IMR-90 (cell line): ENCODE measurements around the gene AKT3. TPM values are rescaled to one million over a fixed set of nuclear protein-coding genes. Genes with fewer than 3 reads are reported as not detected.

Experiments used
- ATAC-seq: fragments of 200-7000 bp; cut with Tn5 transposase; 2 replicates; pipeline ENCODE4 v1.9.1; 2020; ENCODE audit warnings: low read depth, mild to moderate bottlenecking, moderate library complexity
- BruUV-seq: library from RNA; stranded (reverse); fragments of 400-500 nt; replicated peaks from 2 replicates; lab custom pipeline; 2021; lab: Mats Ljungman, UMichigan
- CTCF ChIA-PET: fragments of 300-600 bp; formaldehyde crosslinking; extraction: SDS; loops from one replicate; lab custom pipeline; 2021; ENCODE audit warnings: antibody characterized with exemption; lab: Yijun Ruan, JAX
- POLR2A ChIA-PET: fragments of 300-600 bp; sonication (Branson Sonifier 250); formaldehyde crosslinking; loops from one replicate; lab custom pipeline; 2022; ENCODE audit warnings: antibody characterized with exemption; ENCODE audit not compliant: unreplicated experiment; lab: Charles Lee
- DNase-seq: peaks from one replicate; pipeline ENCODE4 v3.0.0; 2013
- H2AFZ ChIP-seq: replicated peaks from 2 replicates; pipeline ENCODE3; 2013; ENCODE audit warnings: low read length, mild to moderate bottlenecking; ENCODE audit not compliant: poor library complexity
- H2AK5ac ChIP-seq: 2 replicates; pipeline ENCODE4 v1.6.1; 2013; ENCODE audit warnings: low read depth, low read length, inconsistent platforms
- H2AK9ac ChIP-seq: replicated peaks from 2 replicates; pipeline ENCODE3; 2013; ENCODE audit warnings: mild to moderate bottlenecking, low read depth, low read length, moderate library complexity; ENCODE audit not compliant: poor library complexity
- H2BK120ac ChIP-seq: 2 replicates; pipeline ENCODE4 v1.6.1; 2013; ENCODE audit warnings: low read depth, low read length, inconsistent platforms
- H2BK15ac ChIP-seq: 3 replicates; pipeline ENCODE4 v1.6.1; 2013; ENCODE audit warnings: low read depth, low read length, inconsistent platforms
- H2BK20ac ChIP-seq: 2 replicates; pipeline ENCODE4 v1.6.1; 2013; ENCODE audit warnings: low read depth, mild to moderate bottlenecking, inconsistent platforms, low read length, moderate library complexity
- H2BK5ac ChIP-seq: 2 replicates; pipeline ENCODE4 v1.6.1; 2013; ENCODE audit warnings: mild to moderate bottlenecking, low read depth, low read length, inconsistent platforms; ENCODE audit not compliant: poor library complexity, severe bottlenecking
- H3K14ac ChIP-seq: replicated peaks from 2 replicates; pipeline ENCODE4 v1.6.1; 2013; ENCODE audit warnings: low read depth, low read length, inconsistent platforms
- H3K18ac ChIP-seq: 2 replicates; pipeline ENCODE4 v1.6.1; 2013; ENCODE audit warnings: low read depth, low read length, control low read depth
- H3K23ac ChIP-seq: 2 replicates; pipeline ENCODE4 v1.6.1; 2013; ENCODE audit warnings: low read depth, low read length, inconsistent platforms
- H3K27ac ChIP-seq: 2 replicates; pipeline ENCODE4 v1.5.1; 2013; ENCODE audit warnings: mild to moderate bottlenecking, control low read depth, low read length; ENCODE audit not compliant: insufficient read depth
- H3K27me3 ChIP-seq: 2 replicates; pipeline ENCODE4 v1.6.1; 2013; ENCODE audit warnings: low read length; ENCODE audit not compliant: control insufficient read depth, insufficient read depth
- H3K36me3 ChIP-seq: 2 replicates; pipeline ENCODE4 v1.6.1; 2013; ENCODE audit warnings: low read length, mixed read lengths; ENCODE audit not compliant: control insufficient read depth, insufficient read depth
- H3K4ac ChIP-seq: 2 replicates; pipeline ENCODE4 v1.6.1; 2013; ENCODE audit warnings: low read depth, low read length, inconsistent platforms
- H3K4me1 ChIP-seq: 2 replicates; pipeline ENCODE4 v1.6.1; 2013; ENCODE audit warnings: low read length, mixed read lengths; ENCODE audit not compliant: control insufficient read depth, insufficient read depth
- H3K4me2 ChIP-seq: 2 replicates; pipeline ENCODE4 v1.6.1; 2013; ENCODE audit warnings: low read depth, mild to moderate bottlenecking, control low read depth, low read length, moderate library complexity
- H3K4me3 ChIP-seq: 2 replicates; pipeline ENCODE4 v1.5.1; 2013; ENCODE audit warnings: low read depth, mild to moderate bottlenecking, control low read depth, low read length, moderate library complexity; ENCODE audit not compliant: insufficient read depth
- H3K56ac ChIP-seq: 2 replicates; pipeline ENCODE4 v1.6.1; 2013; ENCODE audit warnings: low read length, inconsistent platforms; ENCODE audit not compliant: insufficient read depth; ENCODE audit errors: extremely low read depth
- H3K79me1 ChIP-seq, 2 experiments: 2 replicates each; pipeline ENCODE4 v1.6.1; 2013; ENCODE audit warnings: low read length in 2 of 2, inconsistent platforms in 1 of 2, low read depth in 1 of 2
- H3K9ac ChIP-seq: 2 replicates; pipeline ENCODE4 v1.6.1; 2013; ENCODE audit warnings: low read depth, low read length, control low read depth
- H3K9me1 ChIP-seq: 2 replicates; pipeline ENCODE4 v1.6.1; 2013; ENCODE audit warnings: low read length, inconsistent platforms; ENCODE audit not compliant: insufficient read depth
- H3K9me3 ChIP-seq: 2 replicates; pipeline ENCODE4 v1.6.1; 2013; ENCODE audit warnings: low read length; ENCODE audit not compliant: control insufficient read depth, insufficient read depth
- H4K20me1 ChIP-seq: 2 replicates; pipeline ENCODE4 v1.6.1; 2013; ENCODE audit warnings: low read length, inconsistent platforms; ENCODE audit not compliant: insufficient read depth
- H4K5ac ChIP-seq: 2 replicates; pipeline ENCODE4 v1.6.1; 2013; ENCODE audit warnings: mild to moderate bottlenecking, low read depth, low read length, control low read depth
- H4K8ac ChIP-seq, 2 experiments: 2 replicates each; pipeline ENCODE4 v1.6.1; 2013; ENCODE audit warnings: low read depth in 2 of 2, low read length in 2 of 2, control low read depth in 1 of 2, inconsistent platforms in 1 of 2
- H4K91ac ChIP-seq: 2 replicates; pipeline ENCODE4 v1.6.1; 2013; ENCODE audit warnings: low read depth, low read length, inconsistent platforms; ENCODE audit not compliant: insufficient read depth
- CEBPB ChIP-seq: IDR thresholded peaks from 2 replicates; pipeline ENCODE4 v1.6.1; 2012; ENCODE audit warnings: low read depth, low read length, improper control_type of control experiment
- CHD1 ChIP-seq: IDR thresholded peaks from 2 replicates; pipeline ENCODE4 v1.6.1; 2012; ENCODE audit warnings: low read depth, low read length, improper control_type of control experiment
- FOS ChIP-seq: fragments of 150-350 bp; IDR thresholded peaks from 2 replicates; pipeline ENCODE4 v1.6.1; 2016; ENCODE audit warnings: low read depth, low read length
- MAFK ChIP-seq: IDR thresholded peaks from 2 replicates; pipeline ENCODE4 v1.6.1; 2012; ENCODE audit warnings: low read depth, low read length, improper control_type of control experiment
- MAZ ChIP-seq: IDR thresholded peaks from 2 replicates; pipeline ENCODE4 v1.6.1; 2012; ENCODE audit warnings: low read depth, mild to moderate bottlenecking, low read length, improper control_type of control experiment, moderate library complexity, borderline replicate concordance
- MXI1 ChIP-seq: IDR thresholded peaks from 2 replicates; pipeline ENCODE4 v1.6.1; 2012; ENCODE audit warnings: low read depth, mild to moderate bottlenecking, low read length, moderate library complexity, borderline replicate concordance
- NFE2L2 ChIP-seq: fragments of 150-350 bp; IDR thresholded peaks from 2 replicates; pipeline ENCODE4 v1.6.1; 2016; ENCODE audit warnings: low read depth, mild to moderate bottlenecking, low read length
- POLR2A ChIP-seq: IDR thresholded peaks from 2 replicates; pipeline ENCODE4 v1.6.1; 2012; ENCODE audit warnings: mild to moderate bottlenecking, low read depth, low read length
- RCOR1 ChIP-seq: IDR thresholded peaks from 2 replicates; pipeline ENCODE4 v1.6.1; 2012; ENCODE audit warnings: mild to moderate bottlenecking, low read length, improper control_type of control experiment; ENCODE audit not compliant: insufficient replicate concordance
- SMC3 ChIP-seq: fragments of 150-350 bp; IDR thresholded peaks from 2 replicates; pipeline ENCODE4 v1.6.1; 2016; ENCODE audit warnings: low read depth, mild to moderate bottlenecking, antibody characterized with exemption, low read length, moderate library complexity
- USF2 ChIP-seq: fragments of 150-350 bp; IDR thresholded peaks from 2 replicates; pipeline ENCODE4 v1.6.1; 2017; ENCODE audit warnings: mild to moderate bottlenecking, antibody characterized with exemption, low read length, low read depth
- WGBS, 2 experiments: methylation state at CpG; one replicate each; pipeline versions ENCODE4 v1.1.5 to v1.1.7; 2013; ENCODE audit warnings: missing lambda C conversion rate in 2 of 2; ENCODE audit not compliant: insufficient read length in 1 of 2; ENCODE audit errors: extremely low coverage in 2 of 2; 5-methylcytosine and 5-hydroxymethylcytosine counted together
- dilution Hi-C: fragments of 300-500 bp; cut with HindIII; formaldehyde crosslinking; loops from one replicate; pipeline ENCODE4 v1.14.3; 2018; ENCODE audit warnings: low sequenced_read_pairs; ENCODE audit not compliant: unreplicated experiment
- in situ Hi-C: fragments of 300-500 bp; cut with MboI; formaldehyde crosslinking; loops from 3 replicates; pipeline ENCODE4 v1.14.3; 2019; ENCODE audit warnings: low sequenced_read_pairs, inconsistent platforms, mixed read lengths
- intact Hi-C: fragments of 100-400 bp; cut with micrococcal nuclease; formaldehyde crosslinking; loops from 2 replicates; pipeline ENCODE4 v1.10.0; 2022
- polyA plus RNA-seq, 3 experiments: library from polyadenylated mRNA; depleted of rRNA; stranded (reverse); fragments of >200 nt; gene quantifications; 2 replicates each; pipeline ENCODE4 v1.2.3, GENCODE V29; 2012; ENCODE audit warnings: low replicate concordance in 1 of 3
- total RNA-seq: library from RNA; depleted of rRNA; stranded (reverse); fragments of >200 nt; gene quantifications from 2 replicates; pipeline ENCODE4 v1.2.3, GENCODE V29; 2012

AKT3 gene
- total and polyA plus RNA-seq, 2 of the 4 experiments (the other 2 are of a cell fraction): 15.2 to 19.4 TPM

- POLR2A ChIA-PET: no interaction called here
- H3K14ac ChIP-seq: no peak overlapping the region
- no peak overlapping the region for H2BK15ac ChIP-seq
Measured at GRCh38 chr1:243621973-243622372, 228.1 kb downstream of the AKT3 start.

More at GRCh38 chr1:243621973-243622372, 228.1 kb downstream of the AKT3 start:
- Histone ChIP-seq H3K4me3 (no peak overlapping the region), H2AFZ (no peak overlapping the region), H3K4me1 (peaks cover 4% of the 10 kb centered on the region; the same call in 1 of the 2 replicates), H3K9me3 (peaks cover 3% of the 10 kb centered on the region; the same call in 1 of the 2 replicates), H4K20me1 (no peaks in the 10 kb centered on the region), H2AK9ac (no peak overlapping the region), H4K91ac (no peak overlapping the region), H4K5ac (no peak overlapping the region; the same call in 1 of the 2 replicates), H2BK20ac (no peak overlapping the region), H2BK120ac (no peak overlapping the region), H3K36me3 (no peaks in the 10 kb centered on the region; the same call in 1 of the 2 replicates), H3K4me2 (no peak overlapping the region), H2BK5ac (no peak overlapping the region), H3K79me1 (peaks cover 3 to 5% of the 10 kb centered on the region in 2 experiments; a peak in 1 of 4 replicates), H3K18ac (no peak overlapping the region), H3K9me1 (no peaks in the 10 kb centered on the region), H3K23ac (no peak overlapping the region), H2AK5ac (no peak overlapping the region), H3K9ac (no peak overlapping the region), H3K27me3 (no peaks in the 10 kb centered on the region), H4K8ac (no peak overlapping the region), H3K27ac (no peak overlapping the region), H3K56ac (no peak overlapping the region), H3K4ac (no peak overlapping the region)
- 100% methylated on average over 1 of the region's 2 CpGs; no CpG with 5 or more reads in 1 of the 2 experiments for WGBS, 2 experiments
- DNase-seq (peak; percentile 7), ATAC-seq (peak; percentile 62)
- intact Hi-C loops: no loop called here
- BruUV-seq: no TSS peak
- dilution Hi-C loops: no loop called here
- CTCF ChIA-PET: no interaction called here
- TF ChIP-seq MAFK (no peak), MXI1 (no peak), POLR2A (no peak), NFE2L2 (no peak), CHD1 (no peak), CEBPB (no peak), RCOR1 (no peak), FOS (no peak), USF2 (no peak), SMC3 (no peak), MAZ (no peak)
- in situ Hi-C loops: no loop called here
